ENCODE data around the gene ENO4. TPM values are rescaled to one million over a fixed set of nuclear protein-coding genes. Genes with fewer than 3 reads are reported as not detected.

ENO4 gene
- total RNA-seq, 1 experiment from 2014 or later: 0.17 TPM

DNA sequence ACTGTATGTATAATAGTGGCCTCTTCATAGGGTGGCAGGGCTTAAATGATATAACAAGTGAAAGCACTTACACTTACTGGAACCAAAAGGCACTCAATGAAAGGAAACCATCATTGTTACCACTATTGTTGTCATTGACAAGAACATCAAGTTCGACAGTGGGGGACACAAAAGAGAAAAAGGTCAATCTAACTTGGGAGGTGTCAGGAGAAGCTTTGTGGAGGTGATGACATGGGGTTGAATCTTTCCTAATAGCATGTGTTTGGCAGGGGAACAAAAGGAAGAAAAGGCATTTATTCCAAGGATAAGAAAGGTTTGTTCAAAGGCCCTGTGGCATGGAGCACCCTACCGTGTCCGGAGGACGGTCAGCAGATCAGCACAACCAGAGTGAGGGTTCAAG lies 18.2 kb upstream of the ENO4 start:
- no peak for DNase-seq (ENCODE audit: low spot score)

DNA sequence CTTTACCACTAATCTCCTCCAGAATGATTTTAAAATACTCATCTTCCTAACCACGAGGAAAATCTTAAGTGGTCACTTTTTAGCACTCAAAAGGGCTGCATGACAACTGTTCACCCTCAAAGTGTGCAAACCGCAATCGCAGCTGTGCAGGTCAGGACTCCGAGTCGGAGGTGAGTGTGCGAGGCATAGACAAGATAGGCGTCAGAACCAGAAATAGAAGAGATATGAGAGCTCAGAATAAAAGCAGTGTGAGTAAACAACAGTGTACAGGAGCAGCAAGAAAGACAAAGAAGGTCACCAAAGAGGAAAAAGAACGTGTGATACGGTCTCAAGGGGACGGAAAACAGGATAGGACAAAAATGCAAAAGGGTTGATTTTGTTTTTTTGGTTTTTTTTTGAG lies 17.5 kb upstream of the ENO4 start:
- no peak for DNase-seq (ENCODE audit: low spot score)

DNA sequence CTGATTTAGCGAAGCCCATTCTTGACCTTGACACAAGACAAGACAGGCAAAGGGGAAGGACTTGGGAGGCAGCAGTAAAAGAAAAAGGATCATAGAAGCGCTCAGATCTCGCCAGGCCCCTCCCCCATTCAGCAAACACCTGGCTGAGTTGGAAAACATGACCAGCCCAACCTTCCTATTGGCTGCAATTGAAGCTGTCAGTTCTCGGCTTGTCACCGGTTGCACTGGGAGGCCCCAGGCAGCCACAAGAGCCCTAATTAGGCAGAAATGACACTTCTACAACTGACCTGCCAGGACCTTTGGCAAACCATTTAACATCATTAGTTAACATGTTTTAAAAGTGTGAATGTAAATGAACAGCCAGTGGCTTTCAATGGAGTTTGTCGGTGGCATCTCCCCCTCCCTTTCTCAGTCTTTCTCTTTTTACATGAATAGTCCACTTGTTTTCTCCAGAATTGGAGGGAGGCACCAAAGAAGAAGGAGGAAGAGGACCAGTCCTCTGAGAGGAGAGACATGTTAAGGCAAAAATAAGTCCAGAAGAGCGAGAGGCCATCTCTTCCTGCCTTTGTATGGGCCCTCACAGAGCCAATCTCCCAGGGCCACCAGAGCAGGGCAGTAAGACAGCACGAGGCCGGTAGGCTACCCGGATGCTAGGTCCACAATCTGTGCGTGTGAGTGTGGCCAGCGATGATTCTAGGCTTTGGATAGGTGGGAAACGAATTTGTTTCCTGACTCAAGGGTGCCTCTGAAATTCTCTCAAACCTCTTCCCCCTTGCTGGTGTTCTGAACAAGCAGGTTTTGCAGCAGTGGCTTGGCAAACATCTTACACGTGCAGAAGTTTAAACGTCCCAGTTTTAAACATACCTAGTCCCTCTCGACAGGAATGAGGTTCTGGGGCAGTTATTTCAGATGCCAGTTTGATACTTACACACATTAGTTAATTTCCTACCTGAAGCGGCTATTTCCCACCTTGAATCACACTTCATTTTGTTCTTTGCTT lies 15.0 kb upstream of the ENO4 start:
- DNase-seq (ENCODE audit: low spot score): no peak

DNA sequence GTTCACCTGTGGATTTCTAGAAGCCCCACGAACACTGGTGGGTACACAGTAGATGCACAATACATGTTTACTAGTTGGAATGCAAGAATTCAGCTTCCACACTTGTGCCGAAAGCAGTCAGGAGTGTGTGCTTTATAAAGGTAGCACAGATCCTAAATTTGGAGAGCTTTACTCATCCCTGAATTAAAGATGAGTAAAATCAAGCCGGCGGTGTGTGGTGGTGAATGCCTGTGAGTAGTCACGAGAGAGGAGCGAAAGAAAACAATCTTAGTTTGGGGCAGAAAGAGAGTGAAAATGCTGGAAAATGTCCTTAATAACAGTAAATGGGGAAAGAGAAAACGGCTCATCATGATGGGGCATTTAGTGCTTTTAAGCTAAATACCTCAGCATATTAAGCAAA lies 13.6 kb upstream of the ENO4 start:
- DNase-seq (ENCODE audit: low spot score): no peak

DNA sequence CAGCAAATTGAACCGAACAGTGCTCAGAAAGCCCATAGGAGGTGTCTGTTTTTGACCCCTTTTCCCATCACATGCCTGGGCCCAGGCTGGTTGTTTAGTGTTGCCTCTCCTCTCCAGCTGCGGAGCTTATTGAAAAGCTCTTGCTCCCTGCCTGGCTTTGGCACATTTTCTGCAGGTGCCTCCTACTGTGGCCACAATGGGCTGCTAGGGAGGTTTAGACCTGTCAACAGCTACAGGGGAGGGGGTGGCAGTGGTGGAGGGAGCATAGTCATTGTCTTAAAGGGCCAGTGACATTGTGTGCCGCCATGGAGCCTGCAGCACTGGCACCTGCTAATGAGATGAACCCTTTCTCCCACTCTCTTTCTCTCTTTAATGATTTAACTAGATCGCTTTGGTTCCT lies 13.2 kb upstream of the ENO4 start:
- no peak for DNase-seq (ENCODE audit: low spot score)

DNA sequence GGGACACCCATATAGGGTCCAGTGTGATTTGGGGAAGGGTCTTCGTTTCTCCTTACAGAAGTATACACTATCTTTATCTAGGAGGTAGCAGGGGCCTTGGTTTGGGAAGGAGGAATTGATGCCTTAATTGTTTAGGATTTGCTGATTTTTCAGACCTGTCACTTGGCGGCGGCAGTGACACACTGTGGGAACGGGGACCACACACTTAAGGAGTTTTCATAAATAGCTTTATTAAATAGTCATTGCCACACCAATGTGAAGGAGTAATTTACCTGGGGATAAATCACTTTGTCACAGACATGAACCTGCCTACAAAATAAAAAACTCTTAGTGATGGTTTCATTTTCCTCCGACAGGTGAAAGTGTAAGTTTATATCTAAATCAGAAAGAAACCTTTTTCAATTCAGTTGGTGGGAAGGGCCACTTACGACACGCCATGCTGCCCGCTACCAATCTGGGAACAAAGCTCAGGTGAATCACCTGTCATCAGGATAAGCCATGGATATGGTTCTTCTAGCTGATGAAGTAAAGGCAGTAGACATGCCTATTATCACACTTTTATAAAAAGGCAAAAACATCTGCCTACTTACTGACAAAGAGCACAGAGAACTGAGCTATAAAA lies 12.3 kb upstream of the ENO4 start:
- no peak for DNase-seq (ENCODE audit: low spot score)

DNA sequence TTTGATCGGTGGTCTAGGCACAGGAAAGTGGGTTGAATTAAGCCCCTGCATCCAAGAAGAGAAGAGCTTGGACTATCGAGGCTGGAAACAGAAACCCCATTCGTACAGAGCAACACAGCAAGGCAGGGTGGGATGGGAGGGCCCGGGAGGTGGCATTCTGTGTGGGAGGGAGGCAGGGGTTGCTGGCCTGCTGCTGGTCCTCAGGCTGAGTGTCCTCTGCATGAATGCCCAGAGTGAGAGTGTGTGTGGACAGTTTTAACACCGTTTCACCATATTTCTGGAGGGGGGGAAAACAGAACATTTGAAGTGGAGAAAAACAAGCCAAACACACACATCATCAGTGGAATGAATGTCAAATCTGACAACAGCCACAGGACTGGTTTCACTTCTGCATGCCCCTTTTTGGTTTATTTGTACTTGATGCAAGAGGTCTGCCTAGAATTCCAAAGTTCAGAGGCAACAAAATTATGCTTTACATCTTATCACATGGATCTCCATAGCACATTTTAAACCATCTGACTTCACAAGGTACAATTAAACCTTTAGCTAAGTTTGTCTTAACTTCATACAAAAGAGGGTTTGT lies 11.1 kb upstream of the ENO4 start:
- DNase-seq (ENCODE audit: low spot score): no peak

DNA sequence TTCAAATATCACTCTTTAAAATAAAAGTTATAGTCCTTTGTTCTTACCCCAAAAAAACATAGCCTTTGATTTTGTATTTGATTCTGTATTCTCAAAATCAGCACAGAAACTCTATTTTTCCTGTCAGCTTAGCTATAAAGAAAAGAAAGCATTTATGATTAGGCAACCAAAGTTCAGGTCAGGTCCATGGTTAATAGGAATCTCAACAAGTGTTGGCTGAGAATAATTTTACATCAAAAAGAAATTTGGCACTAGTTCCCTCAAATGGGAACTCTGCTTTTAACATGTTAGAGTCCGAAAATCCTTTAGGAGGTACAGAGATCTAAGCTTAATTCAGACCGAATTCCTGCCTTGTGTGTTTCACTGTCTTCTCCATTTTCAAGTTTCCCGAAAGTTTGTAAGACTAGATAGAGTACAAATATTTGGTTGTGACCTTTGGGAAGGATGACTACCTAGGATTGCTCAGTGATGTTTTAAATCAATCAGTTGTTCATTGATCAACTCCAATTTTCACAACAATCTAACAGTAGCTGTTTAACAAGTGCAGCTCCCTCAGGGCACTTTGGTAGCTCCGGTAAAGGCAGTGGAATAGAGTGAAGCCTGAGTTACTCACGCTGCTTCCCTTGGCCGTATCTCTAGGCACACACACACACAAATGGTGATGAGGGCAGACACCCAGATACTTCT lies 8.8 kb upstream of the ENO4 start:
- DNase-seq (ENCODE audit: low spot score): no peak

DNA sequence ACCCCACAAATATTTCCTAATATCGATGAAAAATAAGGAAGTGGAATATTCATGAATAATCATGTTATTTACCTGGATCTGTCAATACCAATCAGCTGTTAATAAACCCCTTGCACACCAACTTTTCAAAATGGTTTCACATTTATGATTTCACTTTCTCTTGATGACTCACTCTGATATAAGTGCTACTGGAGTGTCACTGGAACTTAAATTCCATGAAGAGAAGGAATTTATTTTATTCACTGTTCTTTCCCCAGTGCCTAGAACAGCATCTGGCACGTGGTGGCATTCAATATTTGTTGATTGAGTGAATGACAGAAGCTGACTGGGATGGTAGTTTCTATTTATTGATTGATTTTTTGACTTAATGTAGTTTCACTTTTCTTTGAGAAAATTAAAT lies 3.5 kb upstream of the ENO4 start:
- DNase-seq (ENCODE audit: low spot score): no peak

DNA sequence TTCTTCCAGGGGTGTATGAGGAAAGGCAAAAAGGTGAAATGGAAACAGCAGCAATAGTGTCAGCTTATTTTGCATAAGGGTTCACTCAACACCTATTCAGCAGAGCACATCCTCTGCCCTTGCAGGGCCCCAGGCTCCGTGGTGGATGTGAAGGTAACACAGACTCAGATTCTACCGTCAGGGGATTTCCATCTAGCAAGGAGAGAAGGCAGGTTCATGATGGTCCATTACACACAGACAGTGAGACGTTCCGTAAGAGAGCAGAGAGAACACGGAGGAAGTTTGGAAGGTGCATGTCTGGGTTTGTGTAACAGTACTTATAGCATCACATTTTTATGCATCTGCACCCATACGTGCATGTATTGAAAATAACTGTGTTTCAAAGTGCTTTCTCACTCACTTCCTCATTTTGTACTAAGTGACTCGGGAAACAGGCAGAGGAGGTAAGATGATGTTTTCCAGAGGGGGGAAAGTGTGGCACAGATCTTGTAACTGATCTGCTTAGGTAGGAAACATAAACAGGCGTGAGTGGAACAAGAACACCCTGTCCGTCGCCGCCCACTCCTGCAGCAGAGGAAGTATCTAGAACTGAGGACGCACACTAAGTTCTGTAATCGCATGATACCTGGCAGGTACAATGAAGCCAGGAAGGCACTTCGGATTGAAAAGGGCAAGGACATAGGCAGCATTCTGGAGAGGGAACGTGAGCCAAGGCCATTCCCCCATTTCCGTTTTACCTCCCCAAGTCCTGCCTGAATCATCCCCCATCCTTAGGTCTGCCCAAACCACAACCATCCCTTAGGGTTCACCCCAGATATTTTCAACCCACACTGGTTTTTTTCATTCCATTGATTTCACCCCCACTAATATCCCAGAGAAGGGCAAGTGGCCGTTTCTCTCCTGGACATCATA lies 1.0 kb upstream of the ENO4 start:
- no peak for DNase-seq (ENCODE audit: low spot score)

DNA sequence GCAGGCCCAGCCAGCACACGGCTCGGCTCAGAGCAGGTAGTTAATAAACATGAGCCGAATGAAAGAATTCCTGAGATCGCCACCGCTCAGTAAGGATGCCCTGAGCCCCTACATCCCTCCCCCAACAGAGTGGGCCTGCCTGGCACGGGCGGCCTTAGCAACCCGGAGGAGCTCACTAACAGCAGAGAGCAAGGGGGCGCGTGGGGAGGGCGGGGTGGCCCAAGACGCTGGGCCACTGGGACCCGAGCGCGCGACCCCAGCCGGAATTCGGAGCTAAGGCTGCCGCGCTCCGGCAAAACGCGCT lies 403 bp upstream of the ENO4 start:
- DNase-seq (ENCODE audit: low spot score): no peak

DNA sequence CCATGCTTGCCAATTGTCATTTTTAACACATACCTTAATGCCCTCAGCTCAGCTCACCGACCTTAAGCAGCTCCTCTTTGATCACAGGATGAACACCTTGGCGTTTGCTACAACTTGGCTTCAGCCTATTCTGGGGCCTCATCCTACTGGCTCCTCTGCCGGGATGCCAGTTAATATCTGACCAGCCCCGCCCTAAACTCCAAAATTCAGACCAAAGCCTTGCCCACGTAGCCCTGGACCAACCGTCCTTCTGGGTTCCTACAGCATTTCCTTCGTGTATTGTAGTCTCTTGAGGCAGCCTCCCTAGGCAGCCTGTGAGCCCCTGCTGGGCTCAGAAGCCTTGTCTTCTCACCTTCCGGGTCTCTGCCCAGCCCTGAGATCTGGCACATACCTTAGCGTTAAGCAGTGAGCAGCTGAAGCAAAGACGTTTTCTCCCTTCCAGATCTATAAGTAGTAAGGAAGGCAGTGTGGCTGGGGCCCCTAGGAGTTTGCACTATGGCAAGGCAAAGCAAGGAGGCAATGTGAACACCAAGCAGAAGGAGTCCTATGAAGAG lies 836 bp downstream of the ENO4 start:
- DNase-seq (ENCODE audit: low spot score): no peak

DNA sequence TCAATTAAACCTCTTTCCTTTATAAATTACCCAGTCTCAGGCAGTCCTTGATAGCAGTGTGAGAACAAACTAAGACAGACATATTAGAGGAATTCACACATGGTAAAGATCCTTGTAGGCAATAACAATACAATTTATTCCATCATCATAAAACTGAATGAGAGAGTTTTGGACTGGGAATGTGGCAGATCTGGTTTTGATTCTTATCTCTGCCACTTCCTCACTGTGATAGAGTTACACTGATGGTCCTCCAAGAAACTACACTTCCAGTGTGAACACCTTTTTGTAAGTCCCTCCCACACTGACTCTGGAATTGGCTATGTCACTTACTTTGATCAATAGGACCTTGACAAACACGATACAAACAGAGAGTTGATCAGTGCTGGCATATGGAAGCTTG lies 2.9 kb downstream of the ENO4 start:
- no peak for DNase-seq (ENCODE audit: low spot score)

DNA sequence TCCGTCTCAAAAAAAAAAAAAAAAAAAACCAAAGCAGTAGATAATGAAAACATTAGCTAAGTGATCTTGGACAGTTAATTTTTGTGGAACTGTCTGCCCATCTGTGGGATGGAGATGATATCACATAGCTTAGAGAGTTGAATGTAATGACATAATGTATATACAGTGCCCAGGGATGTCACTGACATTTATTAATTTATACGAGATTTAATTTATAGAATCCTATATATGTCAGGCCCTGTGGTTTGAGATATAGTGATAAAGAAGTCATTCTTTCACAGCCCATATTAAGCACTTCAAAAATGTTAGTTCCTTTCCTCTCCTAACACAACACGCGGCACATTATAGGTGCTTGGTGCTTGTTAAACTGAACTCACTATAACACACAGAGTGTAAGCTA lies 4.0 kb downstream of the ENO4 start:
- DNase-seq (ENCODE audit: low spot score): no peak

DNA sequence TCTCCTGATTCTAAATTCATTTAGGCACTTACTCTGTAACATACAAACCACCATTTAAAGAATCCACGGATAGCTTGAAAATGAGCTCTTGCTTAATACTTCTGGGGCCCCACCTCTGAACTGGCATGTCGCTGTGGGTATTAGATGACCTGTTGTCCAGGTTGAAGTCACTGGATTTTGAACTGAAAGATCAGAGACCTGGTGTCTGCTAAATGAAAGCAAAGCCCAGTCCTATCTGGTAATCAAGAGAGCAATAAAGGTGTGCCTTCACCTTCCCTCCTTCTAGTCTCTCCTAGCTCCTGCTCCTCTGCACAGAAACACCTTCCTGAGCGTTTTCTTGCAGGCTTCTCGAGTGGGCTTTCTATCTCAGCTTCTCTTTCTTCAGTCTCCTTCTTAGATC lies 4.4 kb downstream of the ENO4 start:
- no peak for DNase-seq (ENCODE audit: low spot score)

DNA sequence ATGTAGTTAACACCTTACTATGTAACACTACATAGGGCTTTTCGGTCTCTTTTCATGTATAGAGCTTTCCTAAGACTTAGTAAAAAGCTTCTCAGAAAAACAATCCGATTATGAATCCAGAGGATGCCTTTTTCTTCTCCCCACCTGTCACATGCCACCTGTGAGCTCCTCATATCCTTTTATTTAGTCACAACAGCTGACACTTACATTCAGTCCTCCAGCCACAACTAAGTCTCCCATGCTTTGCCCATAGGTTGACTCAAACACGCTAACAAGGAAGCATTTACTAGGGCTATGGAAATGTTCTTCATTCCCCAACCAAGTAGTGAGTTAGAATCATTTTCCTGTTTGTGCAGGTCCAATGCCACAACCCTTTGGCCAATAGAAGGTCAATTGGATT lies 7.9 kb downstream of the ENO4 start:
- no peak for DNase-seq (ENCODE audit: low spot score)

DNA sequence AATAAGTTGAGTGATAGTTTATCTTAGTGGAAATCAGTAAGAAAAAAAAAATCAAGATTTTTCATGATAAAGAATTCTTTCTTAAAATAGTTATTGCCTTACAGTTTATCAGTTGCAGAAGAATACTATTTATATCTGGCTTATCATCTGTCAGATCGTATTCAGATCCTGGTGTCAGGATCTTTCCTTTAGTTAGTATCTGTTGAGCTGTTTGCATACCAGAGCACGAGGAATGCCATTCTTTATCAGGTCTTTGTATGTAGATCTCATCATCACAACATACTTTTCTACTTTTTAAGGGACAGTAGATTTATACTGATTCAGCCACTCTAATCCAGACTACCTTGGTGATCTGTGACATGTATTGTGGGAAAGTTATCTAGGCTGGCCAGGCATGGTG lies 12.5 kb downstream of the ENO4 start:
- DNase-seq (ENCODE audit: low spot score): no peak

DNA sequence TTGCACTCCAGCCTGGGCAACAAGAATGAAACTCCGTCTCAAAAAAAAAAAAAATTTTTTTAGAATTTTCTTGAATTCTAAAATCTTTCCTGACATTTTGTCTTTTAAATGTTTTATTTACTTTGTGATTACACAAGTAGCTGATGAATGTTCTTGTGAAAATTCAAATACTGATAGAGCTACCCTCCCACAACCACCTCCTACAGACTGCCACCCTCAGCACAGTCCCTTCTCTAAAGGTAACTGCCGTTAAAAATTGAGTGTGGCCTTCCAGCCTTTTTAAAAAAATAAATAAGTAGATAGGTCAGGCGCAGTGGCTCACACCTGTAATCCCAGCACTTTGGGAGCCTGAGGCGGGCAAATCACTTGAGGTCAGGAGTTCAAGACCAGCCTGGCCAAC lies 15.1 kb downstream of the ENO4 start:
- DNase-seq (ENCODE audit: low spot score): no peak

DNA sequence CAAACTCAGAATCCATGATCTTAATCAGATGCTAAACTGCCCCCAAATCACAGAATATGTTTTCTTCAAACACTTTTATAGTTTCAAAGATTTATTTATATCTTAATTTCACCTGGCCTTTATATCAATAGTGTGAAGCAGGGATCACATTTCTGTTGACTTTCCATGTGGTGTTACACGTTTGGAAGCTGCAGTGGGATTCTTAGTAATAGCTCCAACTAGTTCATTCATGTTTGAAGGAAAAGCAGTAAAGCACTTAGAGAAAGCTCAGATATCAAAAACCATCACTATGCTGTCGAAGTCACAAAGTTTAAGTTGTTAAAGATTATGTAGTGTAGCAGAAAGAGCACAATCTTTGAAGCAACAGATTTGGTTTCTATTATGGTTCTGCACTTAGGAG lies 16.8 kb downstream of the ENO4 start:
- no peak for DNase-seq (ENCODE audit: low spot score)

DNA sequence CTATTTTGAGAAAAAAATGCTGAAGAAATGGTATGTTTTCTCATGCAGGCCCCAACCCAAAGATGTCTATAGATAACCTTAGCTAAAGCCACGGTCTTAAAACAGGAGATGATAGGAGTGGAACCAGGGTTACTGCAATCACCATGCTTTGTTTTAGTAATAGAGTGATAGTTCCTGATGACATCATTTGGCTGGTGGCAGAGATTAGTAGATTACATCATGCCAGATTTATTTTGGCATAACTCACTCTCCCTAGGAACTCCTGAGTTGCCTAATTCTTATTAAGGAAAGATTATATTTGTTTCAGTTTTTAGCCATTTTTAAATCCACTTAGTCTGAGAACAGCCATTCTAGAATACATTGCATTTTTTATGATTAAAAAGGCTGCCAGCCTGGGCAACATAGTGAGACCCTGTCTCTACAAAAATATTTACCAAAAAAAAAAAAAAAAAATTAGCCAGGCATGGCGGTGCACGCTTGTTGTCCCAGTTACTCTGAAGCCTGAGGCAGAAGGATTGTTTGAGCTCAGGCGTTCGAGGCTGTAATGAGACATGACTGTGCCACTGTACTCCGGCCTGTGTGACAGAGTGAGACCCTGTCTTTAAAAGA lies 17.8 kb downstream of the ENO4 start:
- peak; percentile 28 for DNase-seq (ENCODE audit: low spot score)

DNA sequence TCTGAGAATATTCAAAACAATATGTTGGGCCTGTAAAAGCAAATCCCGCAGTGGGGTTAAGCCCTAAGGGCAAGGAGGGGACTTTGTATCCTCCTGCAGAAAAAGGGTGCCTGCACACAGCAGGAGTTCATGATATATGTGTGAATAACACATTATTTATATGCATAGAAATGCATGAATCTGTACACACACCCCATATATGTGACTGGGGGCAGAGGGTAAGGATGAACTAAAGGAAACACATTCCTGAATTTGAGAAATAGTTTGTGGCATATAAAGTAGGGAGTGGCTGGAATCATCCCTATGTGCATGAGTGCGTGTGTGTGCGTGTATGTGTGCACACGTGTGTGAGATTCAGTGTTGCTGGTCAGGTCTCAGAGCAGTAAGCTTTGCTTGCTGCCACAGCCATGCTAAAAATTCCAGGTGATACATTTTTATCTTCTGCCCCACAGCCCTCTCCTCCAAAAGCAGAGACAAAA lies 18.9 kb downstream of the ENO4 start:
- DNase-seq (ENCODE audit: low spot score): no peak

Measured in H4 (cell line).